Neural crest cell (in vitro differentiated cells): ENCODE results near the gene BPTF. TPM values are rescaled to one million over a fixed set of nuclear protein-coding genes. Genes with fewer than 3 reads are reported as not detected.
"Not testable (repeated sequence)": the region's sequence is repeated elsewhere in the genome, so short reads cannot be mapped to it uniquely, and the experiment has no call there.

ENCODE experiments used
- DNase-seq: peaks from one replicate; pipeline ENCODE4 v3.0.0; 2021; ENCODE audit warnings: low read depth, mixed read lengths, low spot score
- H3K27ac Mint-ChIP-seq: one replicate; pipeline ENCODE4 v1.8.0; 2021; ENCODE audit warnings: mild to moderate bottlenecking, mixed read lengths; ENCODE audit not compliant: unreplicated experiment
- H3K27me3 Mint-ChIP-seq: 2 replicates; pipeline ENCODE4 v1.8.0; 2021; ENCODE audit warnings: low read depth, mild to moderate bottlenecking, mixed read lengths
- H3K36me3 Mint-ChIP-seq: 2 replicates; pipeline ENCODE4 v1.8.0; 2021; ENCODE audit warnings: low read depth, mild to moderate bottlenecking, mixed read lengths
- H3K4me1 Mint-ChIP-seq: 2 replicates; pipeline ENCODE4 v1.8.0; 2021; ENCODE audit warnings: mixed read lengths
- H3K4me3 Mint-ChIP-seq: one replicate; pipeline ENCODE4 v1.8.0; 2021; ENCODE audit warnings: mild to moderate bottlenecking, mixed read lengths
- H3K9me3 Mint-ChIP-seq: 2 replicates; pipeline ENCODE4 v1.8.0; 2021; ENCODE audit warnings: mixed read lengths
- CTCF ChIP-seq: fragments of 200-600 bp; sonication (generic); conservative IDR thresholded peaks from 2 replicates; pipeline ENCODE4 v1.5.0; 2021; ENCODE audit warnings: antibody characterized with exemption, mild to moderate bottlenecking
- total RNA-seq: library from RNA; stranded (reverse); gene quantifications from 2 replicates; pipeline ENCODE4 v1.2.1, GENCODE V29; 2021

BPTF gene
- total RNA-seq, 1 donor from 2014 or later: 158 TPM

- no peaks in the 10 kb centered on the region for H3K36me3 Mint-ChIP-seq
- peaks cover 32% of the 10 kb centered on the region for H3K4me1 Mint-ChIP-seq
- H3K4me3 Mint-ChIP-seq: peak overlapping the region; percentile 100
- no peak for DNase-seq
- H3K27me3 Mint-ChIP-seq: peaks cover 22% of the 10 kb centered on the region
- no peaks in the 10 kb centered on the region for H3K9me3 Mint-ChIP-seq
- H3K27ac Mint-ChIP-seq: peak overlapping the region; percentile 96
- no peak for TF ChIP-seq CTCF
Observed at GRCh38 chr17:67992548-67993152, 167.3 kb downstream of the BPTF start.

GRCh38 chr17:67993153-67993997, 168.1 kb downstream of the BPTF start:
- Mint-ChIP-seq H3K9me3 (no peaks in the 10 kb centered on the region), H3K27ac (peak overlapping the region; percentile 96), H3K4me1 (peaks cover 32% of the 10 kb centered on the region), H3K36me3 (no peaks in the 10 kb centered on the region), H3K4me3 (peak overlapping the region; percentile 100), H3K27me3 (peaks cover 23% of the 10 kb centered on the region)
- TF ChIP-seq CTCF: no peak
- peak; percentile 69 for DNase-seq

- Mint-ChIP-seq H3K27me3 (peaks cover 27% of the 10 kb centered on the region), H3K36me3 (no peaks in the 10 kb centered on the region), H3K9me3 (no peaks in the 10 kb centered on the region), H3K27ac (no peak overlapping the region), H3K4me1 (peaks cover 32% of the 10 kb centered on the region), H3K4me3 (peak overlapping the region; percentile 90)
- TF ChIP-seq CTCF: no peak
- DNase-seq: no peak
Observed at GRCh38 chr17:67993998-67994361, 168.7 kb downstream of the BPTF start.

GRCh38 chr17:67994817-67995569, 169.7 kb downstream of the BPTF start:
- Mint-ChIP-seq H3K4me1 (peaks cover 32% of the 10 kb centered on the region), H3K36me3 (no peaks in the 10 kb centered on the region), H3K27ac (no peak overlapping the region), H3K4me3 (peak overlapping the region; percentile 90), H3K9me3 (no peaks in the 10 kb centered on the region), H3K27me3 (peaks cover 27% of the 10 kb centered on the region)
- TF ChIP-seq CTCF: no peak
- DNase-seq: no peak

GRCh38 chr17:67995570-67996263, 170.4 kb downstream of the BPTF start:
- Mint-ChIP-seq H3K27ac (no peak overlapping the region), H3K36me3 (no peaks in the 10 kb centered on the region), H3K4me1 (peaks cover 32% of the 10 kb centered on the region), H3K9me3 (no peaks in the 10 kb centered on the region), H3K27me3 (peaks cover 27% of the 10 kb centered on the region), H3K4me3 (peak overlapping the region; percentile 90)
- no peak for TF ChIP-seq CTCF
- DNase-seq: no peak

GRCh38 chr17:67996301-67997171, 171.2 kb downstream of the BPTF start, which contains the start of gene C17orf58:
Gene C17orf58, minus strand, starts transcription at chr17:67996469. Its CDS starts 271 bp downstream, at chr17:67996198.
- Mint-ChIP-seq H3K4me1 (peaks cover 32% of the 10 kb centered on the region), H3K27ac (peak within 1 kb of the TSS; percentile 8), H3K4me3 (peak within 1 kb of the TSS; percentile 90), H3K27me3 (peaks cover 27% of the 10 kb centered on the region)
- H3K36me3 Mint-ChIP-seq, H3K9me3 Mint-ChIP-seq, DNase-seq: not testable (repeated sequence)
